Measurements from ENCODE around the gene PIK3CD.
A peak's percentile ranks its signal among the peaks of the same experiment; 100 is the strongest.

Gene PIK3CD

DNA sequence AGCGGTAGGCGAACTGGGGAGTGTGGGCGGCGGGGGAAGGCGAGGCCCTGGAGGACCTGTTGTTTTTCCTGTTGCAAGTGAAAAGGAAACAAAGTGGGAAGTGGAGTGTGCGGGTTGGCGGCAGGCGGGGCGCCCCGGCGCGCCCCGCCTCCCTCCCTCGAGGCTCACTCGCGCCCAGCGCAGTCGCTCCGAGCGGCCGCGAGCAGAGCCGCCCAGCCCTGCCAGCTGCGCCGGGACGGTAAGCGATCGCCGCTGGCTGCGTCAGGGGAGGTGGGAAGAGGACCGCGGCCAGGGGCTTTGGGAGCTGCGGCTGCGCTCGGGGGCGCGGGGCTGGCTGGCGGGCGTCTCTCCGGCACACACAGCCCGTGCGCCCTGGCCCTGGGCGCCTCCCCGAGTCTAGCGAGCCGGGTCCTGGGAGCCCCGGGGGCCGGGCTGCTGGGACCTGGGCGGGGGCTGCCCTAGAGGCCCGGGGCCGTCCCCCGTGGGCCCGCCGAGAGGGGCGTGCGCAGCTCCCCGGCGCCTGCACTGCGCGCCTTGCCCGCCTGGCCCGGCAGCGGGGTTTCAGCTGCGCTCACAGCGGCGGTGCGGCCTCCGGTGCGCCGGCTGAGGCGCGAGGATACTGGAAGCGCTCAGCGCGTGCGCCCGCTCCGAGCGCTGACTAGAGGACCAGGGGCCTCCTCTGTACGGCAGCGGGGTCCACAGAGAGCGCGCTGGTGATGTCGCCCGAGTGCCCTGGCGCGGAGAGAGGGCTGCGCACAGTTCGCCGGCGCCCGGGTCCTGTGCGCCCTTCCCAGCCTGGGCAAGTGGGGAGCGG, at the start of gene PIK3CD:
Gene PIK3CD (plus strand): TSS at position 167 of the 814 bp plus-strand sequence. CDS start 58,725 bp downstream, outside the sequence.
- DNase-seq (ENCODE audit: low read depth in 2 of 2) = peak in 1 of 2 donors; percentile 33

GRCh38 chr1:9601942-9602793, 49.4 kb upstream of the PIK3CD start:
- DNase-seq (ENCODE audit: low read depth in 2 of 2) = no peak

GRCh38 chr1:9602794-9603167, 48.8 kb upstream of the PIK3CD start:
- no peak for DNase-seq (ENCODE audit: low read depth in 2 of 2)

GRCh38 chr1:9603307-9603706, 48.2 kb upstream of the PIK3CD start:
- DNase-seq (ENCODE audit: low read depth in 2 of 2) = no peak

- DNase-seq (ENCODE audit: low read depth in 2 of 2) = no peak
Observed at GRCh38 chr1:9603766-9604753, 47.5 kb upstream of the PIK3CD start.

- DNase-seq (ENCODE audit: low read depth in 2 of 2) = no peak
Observed at GRCh38 chr1:9604836-9605235, 46.7 kb upstream of the PIK3CD start.

DNA sequence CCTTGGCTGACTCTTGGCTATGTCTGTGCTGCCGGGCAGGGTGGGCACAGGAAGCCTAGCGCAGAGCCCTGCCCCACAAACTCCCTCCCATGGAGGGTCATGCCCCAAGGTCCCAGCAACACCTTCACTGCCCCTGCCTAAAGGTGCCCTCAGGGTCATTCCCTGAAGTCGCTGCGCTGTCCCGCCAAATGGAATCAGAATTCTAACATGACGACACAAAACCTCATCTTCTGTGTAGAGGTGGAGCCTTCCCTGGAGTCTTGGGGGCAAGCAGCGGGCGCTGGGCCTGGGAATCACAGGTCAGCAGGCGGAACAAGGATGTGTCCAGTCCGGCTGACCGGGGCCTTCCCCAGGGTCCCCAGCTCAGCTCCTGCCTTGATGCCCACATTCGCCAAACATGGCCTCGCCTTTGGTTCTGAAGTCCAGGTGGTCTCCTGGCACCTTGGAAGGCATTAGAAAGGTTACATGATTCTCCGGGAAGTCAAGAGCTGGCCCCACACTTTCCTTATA, 45.5 kb upstream of the PIK3CD start:
- no peak for DNase-seq (ENCODE audit: low read depth in 2 of 2)

DNA sequence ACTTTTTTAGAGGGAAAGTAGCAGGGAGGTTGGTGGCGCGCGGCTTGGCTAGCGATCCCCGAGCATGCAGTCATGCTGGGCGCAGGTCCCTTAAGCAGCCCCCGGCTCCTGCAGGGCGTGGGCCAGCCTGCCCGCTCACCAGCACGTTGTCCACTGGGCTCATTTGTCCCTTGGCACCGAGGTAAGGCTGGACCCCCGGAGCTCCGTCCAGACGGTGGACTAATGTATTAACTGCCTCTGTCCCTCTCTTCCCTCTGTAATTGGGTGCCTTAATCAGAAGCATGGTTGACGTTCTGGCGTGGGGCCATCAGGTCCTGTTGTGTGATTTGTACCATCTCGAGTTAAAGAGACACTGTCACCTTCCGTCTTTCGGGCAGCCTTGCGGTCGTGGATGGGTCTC, 45.1 kb upstream of the PIK3CD start:
- no peak for DNase-seq (ENCODE audit: low read depth in 2 of 2)

- DNase-seq (ENCODE audit: low read depth in 2 of 2) = no peak
Observed at GRCh38 chr1:9606948-9607347, 44.6 kb upstream of the PIK3CD start.

DNA sequence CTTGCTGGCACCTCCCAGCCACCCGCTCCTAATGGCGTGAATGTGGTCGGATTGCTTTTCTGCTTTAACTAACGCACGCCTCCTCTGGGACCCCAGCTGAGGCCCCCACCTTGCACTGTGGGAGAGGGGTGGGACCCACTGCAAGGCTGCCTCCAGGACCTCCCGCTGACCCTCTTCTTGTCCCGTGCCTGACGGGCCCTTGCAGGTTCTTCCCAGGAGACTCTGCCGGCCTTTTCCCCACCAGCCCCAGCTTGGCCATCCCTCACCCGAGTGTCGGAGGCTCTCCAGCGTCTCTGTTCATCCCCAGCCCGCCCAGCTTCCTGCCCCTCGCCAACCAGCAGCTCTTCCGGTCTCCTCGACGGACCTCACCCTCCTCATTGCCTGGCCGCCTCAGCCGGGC, 44.2 kb upstream of the PIK3CD start:
- no peak for DNase-seq (ENCODE audit: low read depth in 2 of 2)

DNA sequence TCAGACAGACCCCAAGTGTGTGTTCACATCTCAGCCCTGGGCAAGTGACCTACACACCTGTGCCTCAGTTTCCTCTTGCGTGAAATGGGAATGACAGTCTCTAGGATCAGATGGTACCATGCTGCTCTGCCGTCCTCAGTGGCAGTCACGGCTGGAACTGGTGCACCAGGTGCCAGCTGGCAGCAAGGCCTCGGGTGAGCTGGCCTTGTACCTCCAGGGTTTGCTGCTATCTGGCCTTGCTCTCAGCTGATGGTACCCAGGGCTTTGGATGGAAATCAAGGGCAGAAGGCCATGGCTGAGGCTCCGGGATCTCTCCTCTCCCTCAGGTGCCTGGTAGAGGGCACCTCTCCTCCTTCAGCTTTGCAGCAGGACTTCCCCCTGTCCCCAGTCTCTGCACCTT, 41.5 kb upstream of the PIK3CD start:
- DNase-seq (ENCODE audit: low read depth in 2 of 2) = no peak

DNA sequence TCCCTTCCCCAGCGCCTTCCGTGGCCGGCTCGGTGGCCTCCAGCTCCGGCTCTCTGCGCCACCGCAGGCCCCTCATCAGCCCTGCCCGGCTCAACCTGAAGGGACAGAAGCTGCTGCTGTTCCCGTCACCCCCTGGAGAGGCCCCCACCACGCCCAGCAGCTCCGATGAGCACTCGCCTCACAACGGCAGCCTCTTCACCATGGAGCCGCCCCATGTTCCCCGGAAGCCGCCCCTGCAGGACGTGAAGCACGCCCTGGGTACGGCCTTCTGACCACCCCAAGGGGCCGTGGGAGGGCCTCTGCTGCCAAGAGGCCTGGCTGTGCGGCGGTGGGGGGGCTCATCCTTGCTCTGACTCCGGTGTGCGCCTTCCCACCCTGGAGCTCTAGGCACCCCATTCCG, 41.0 kb upstream of the PIK3CD start:
- DNase-seq (ENCODE audit: low read depth in 2 of 2) = no peak

DNA sequence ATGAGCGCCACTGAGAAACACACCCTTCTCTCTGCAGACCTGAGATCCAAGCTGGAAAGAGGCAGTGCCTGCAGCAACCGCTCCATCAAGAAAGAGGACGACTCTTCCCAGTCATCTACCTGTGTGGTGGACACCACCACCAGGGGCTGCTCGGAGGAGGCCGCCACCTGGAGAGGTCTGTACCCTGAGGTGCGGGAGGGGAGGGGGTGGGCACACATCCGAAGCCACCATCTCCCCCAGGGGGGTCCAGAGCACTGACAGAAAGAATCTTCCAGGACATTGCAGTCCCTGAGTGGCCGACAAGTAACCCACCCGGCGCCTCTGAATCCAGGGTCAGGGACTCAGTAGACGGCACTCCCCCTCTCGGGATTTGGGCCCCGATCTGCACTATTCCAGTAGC, 39.8 kb upstream of the PIK3CD start:
- DNase-seq (ENCODE audit: low read depth in 2 of 2) = no peak

DNA sequence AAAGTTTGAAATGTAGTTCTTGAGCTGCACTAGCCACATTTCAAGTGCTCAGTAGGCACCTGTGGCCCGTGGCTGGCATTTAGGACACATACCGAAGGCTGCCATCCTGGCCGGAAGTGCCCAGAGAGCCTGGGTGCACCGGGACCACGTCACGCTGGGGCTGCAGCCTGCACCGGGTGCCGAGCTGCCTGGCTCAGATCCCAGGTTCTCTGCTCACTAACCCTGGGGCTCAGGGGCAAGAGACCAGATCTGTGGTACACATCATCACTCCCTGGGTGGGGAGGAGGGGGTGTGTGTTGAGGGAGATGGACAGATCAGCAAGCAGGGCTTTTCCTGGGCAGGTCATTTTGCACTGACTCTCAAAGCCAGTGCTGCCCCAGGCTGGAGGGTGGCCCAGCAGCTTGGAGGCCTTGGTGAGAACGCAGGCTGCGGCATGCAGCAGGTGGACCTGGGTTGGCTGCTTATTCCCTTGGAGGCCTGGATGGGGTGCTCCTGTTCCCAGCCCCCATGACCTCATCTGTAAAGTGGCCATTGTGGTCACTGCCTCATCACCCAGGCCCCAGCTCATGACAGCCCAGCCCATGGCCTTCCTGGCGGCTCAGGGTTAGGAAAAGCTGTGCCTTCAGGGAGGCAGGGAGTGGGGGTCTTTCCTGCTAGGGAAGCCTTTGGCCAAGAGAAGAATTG, 39.2 kb upstream of the PIK3CD start:
- DNase-seq (ENCODE audit: low read depth in 2 of 2) = no peak

DNA sequence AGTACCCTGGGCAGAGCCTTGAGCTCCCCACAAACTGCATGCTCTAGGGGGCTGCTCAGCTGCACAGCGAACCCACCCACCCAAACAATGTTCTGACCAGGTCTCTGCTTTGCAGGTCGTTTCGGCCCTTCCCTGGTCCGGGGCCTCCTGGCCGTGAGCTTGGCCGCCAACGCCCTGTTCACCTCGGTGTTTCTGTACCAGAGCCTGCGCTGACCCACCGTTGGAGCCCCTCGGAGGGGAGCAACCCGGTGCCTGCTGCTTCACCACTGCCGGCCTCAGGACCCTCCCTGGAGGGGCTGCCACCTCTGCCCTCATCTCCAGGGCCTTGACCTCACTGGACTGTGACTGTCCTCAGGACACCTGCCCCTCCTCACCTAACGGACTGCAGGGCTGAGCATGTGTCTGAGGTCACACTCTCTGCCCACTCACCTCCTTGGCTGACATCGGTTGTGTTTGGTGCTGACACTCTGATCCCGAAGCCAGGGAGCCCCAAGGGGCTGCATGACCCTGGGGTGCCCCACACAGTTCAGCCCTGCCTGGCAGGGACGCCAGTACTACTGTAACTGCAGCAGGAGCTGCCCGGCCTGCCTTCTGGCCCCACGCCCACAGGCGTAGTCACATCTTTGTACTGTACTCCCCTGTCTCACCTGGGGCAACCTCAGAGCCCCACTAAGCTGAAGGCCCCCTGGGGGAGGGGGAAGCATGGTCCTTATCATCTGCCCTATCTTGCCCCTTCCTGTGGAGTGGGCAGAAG, 38.5 kb upstream of the PIK3CD start:
- no peak for DNase-seq (ENCODE audit: low read depth in 2 of 2)

- no peak for DNase-seq (ENCODE audit: low read depth in 2 of 2)
Observed at GRCh38 chr1:9613625-9614299, 37.8 kb upstream of the PIK3CD start.

DNA sequence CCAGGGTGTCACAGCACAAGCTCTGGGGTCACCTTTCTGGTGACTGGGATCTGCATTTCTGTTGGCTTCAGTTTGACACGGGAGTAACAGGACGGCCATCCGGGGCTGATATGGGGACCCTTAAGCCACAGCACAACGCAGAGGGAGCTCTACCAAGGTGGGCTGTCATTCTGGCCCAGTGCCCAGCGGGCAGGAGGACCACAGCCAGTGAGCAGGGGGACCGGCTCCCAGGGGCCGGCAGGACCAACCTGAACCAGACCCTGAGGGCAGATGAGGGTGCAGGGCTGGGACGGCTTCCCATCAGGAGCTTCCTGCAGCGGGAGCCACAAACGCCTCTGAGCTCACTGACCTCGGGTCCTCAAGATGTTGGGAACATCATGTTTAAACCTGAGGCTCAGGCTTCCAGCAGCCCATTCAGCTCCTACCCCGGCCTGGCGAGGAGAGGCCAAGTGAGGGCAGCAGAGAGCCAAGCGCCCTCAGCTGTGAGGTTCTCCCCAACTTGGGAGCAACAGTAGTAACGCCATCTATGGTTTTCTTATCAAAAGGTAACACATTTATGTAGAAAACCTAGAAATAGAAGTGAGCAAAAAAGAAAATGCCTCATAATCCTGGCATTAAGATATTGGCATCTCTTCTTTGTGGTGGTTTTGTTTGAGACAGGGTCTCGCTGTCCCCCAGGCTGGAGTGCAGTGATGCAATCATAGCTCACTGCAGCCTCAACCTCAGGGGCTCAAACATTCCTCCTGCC, 36.0 kb upstream of the PIK3CD start:
- peak; percentile 40 to 47 for DNase-seq (ENCODE audit: low read depth in 2 of 2)

- no peak for DNase-seq (ENCODE audit: low read depth in 2 of 2)
Observed at GRCh38 chr1:9618909-9619679, 32.4 kb upstream of the PIK3CD start.
